ENCODE measurements around the gene TRIM2.

Gene TRIM2

DNA sequence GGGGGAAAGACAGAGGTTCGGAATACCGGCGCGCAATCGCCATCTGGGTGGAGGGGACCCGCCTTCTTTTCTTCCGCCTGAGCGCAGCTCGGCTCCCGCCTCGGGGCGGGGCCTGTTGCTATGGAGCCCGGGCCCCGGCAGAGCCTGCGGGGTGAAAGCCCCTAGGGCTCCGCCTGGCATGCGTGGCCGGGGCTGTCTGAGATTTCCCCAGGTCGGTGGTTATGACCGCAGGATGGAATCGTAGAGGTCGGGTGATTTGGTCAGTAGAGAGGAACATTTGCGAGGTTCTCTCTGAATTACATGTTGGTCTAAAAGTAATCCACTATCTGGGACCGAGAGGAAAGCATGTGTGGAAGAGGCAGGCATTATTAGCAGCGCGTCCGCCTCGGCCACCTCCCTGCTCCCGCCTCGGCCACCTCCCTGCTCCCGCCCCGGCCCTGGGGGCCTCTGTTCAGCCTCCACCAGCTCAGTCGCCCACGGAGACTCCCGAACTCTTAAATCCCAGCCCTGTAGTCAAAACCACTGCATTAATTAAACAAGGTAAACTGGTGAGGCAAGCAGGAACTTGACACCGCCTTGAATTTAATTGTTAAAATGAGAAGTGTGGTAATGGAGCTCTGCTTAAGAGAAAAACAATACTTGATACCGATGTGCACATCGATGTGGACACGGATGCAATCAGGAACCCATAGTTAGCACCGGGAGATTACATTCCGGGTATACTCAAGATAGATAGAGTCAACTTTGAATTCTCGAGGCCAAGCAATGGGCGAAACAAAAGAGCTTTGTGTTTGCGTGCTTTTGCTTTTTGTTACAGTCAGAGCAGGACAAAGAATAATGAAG lies 45.2 kb downstream of the TRIM2 start:
- no peak for DNase-seq (ENCODE audit: low read depth, low spot score)
- no peaks in the 10 kb centered on the region for H3K9me3 ChIP-seq (ENCODE audit: insufficient read depth, low read length)
- no peaks in the 10 kb centered on the region for H3K36me3 ChIP-seq (ENCODE audit: insufficient read depth, insufficient read length, low read length)
- H3K27me3 ChIP-seq (ENCODE audit: insufficient read depth, insufficient read length), result no peaks in the 10 kb centered on the region
- peak overlapping the region; percentile 77 for H3K9ac ChIP-seq (ENCODE audit: insufficient read length, low read depth)
- peak overlapping the region; percentile 43 for H3K4me3 ChIP-seq (ENCODE audit: insufficient read length, low read depth)
- H3K4me1 ChIP-seq (ENCODE audit: insufficient read depth, insufficient read length), result peaks cover 5% of the 10 kb centered on the region
- no peak for TF ChIP-seq SUZ12 (IDR thresholded peaks at IDR 0.05; ENCODE audit: extremely low read depth, insufficient read depth, insufficient read length)
- no peak for TF ChIP-seq ZNF274 (IDR thresholded peaks at IDR 0.05; ENCODE audit: low read depth, low read length)
- no peak for TF ChIP-seq YY1 (IDR thresholded peaks at IDR 0.05; ENCODE audit: insufficient read depth, insufficient read length)

- TF ChIP-seq YY1 (IDR thresholded peaks at IDR 0.05; ENCODE audit: insufficient read depth, insufficient read length), result no peak
- no peak for TF ChIP-seq ZNF274 (IDR thresholded peaks at IDR 0.05; ENCODE audit: low read depth, low read length)
- no peak for TF ChIP-seq SUZ12 (IDR thresholded peaks at IDR 0.05; ENCODE audit: extremely low read depth, insufficient read depth, insufficient read length)
- H3K4me3 ChIP-seq (ENCODE audit: insufficient read length, low read depth), result no peak overlapping the region
- no peak for DNase-seq (ENCODE audit: low read depth, low spot score)
- H3K4me1 ChIP-seq (ENCODE audit: insufficient read depth, insufficient read length), result peaks cover 3% of the 10 kb centered on the region
- H3K27me3 ChIP-seq (ENCODE audit: insufficient read depth, insufficient read length), result no peaks in the 10 kb centered on the region
- H3K36me3 ChIP-seq (ENCODE audit: insufficient read depth, insufficient read length, low read length), result no peaks in the 10 kb centered on the region
- no peak overlapping the region for H3K9ac ChIP-seq (ENCODE audit: insufficient read length, low read depth)
- no peaks in the 10 kb centered on the region for H3K9me3 ChIP-seq (ENCODE audit: insufficient read depth, low read length)
These were observed 47.9 kb downstream of the TRIM2 start for GRCh38 chr4:153252122-153252521.

DNA sequence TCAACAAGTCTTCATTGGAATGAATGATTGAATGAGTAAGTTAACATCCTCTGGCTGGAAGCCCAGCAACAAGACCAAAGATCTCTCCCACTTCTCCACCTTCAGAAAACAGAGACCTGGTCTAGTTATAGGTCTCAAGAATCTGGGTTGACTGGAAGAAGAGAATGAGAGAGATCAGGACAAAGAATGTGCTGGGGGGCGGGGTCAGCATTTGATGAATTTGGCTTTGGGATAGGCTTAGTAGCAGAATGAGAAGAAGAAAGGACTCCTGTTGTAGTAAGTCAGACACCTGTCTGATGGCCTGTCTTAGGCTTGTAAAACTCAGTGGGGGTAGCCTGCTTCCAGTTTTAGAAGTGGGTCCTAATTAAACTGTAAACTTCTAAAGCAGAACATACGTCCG lies 51.0 kb downstream of the TRIM2 start:
- no peak overlapping the region for H3K9ac ChIP-seq (ENCODE audit: insufficient read length, low read depth)
- H3K27me3 ChIP-seq (ENCODE audit: insufficient read depth, insufficient read length), result no peaks in the 10 kb centered on the region
- no peak for TF ChIP-seq ZNF274 (IDR thresholded peaks at IDR 0.05; ENCODE audit: low read depth, low read length)
- no peak for TF ChIP-seq SUZ12 (IDR thresholded peaks at IDR 0.05; ENCODE audit: extremely low read depth, insufficient read depth, insufficient read length)
- no peak for TF ChIP-seq YY1 (IDR thresholded peaks at IDR 0.05; ENCODE audit: insufficient read depth, insufficient read length)
- no peaks in the 10 kb centered on the region for H3K36me3 ChIP-seq (ENCODE audit: insufficient read depth, insufficient read length, low read length)
- peaks cover 3% of the 10 kb centered on the region for H3K4me1 ChIP-seq (ENCODE audit: insufficient read depth, insufficient read length)
- H3K9me3 ChIP-seq (ENCODE audit: insufficient read depth, low read length), result no peaks in the 10 kb centered on the region
- H3K4me3 ChIP-seq (ENCODE audit: insufficient read length, low read depth), result no peak overlapping the region
- no peak for DNase-seq (ENCODE audit: low read depth, low spot score)

- no peaks in the 10 kb centered on the region for H3K36me3 ChIP-seq (ENCODE audit: insufficient read depth, insufficient read length, low read length)
- DNase-seq (ENCODE audit: low read depth, low spot score), result no peak
- no peaks in the 10 kb centered on the region for H3K27me3 ChIP-seq (ENCODE audit: insufficient read depth, insufficient read length)
- TF ChIP-seq SUZ12 (IDR thresholded peaks at IDR 0.05; ENCODE audit: extremely low read depth, insufficient read depth, insufficient read length) (no peak), ZNF274 (IDR thresholded peaks at IDR 0.05; ENCODE audit: low read depth, low read length) (no peak), YY1 (IDR thresholded peaks at IDR 0.05; ENCODE audit: insufficient read depth, insufficient read length) (no peak)
- H3K9me3 ChIP-seq (ENCODE audit: insufficient read depth, low read length), result peaks cover 7% of the 10 kb centered on the region; the same call in 1 of the 2 replicates
- peak overlapping the region; percentile 66 for H3K9ac ChIP-seq (ENCODE audit: insufficient read length, low read depth)
- H3K4me1 ChIP-seq (ENCODE audit: insufficient read depth, insufficient read length), result no peaks in the 10 kb centered on the region
- peak overlapping the region; percentile 32 for H3K4me3 ChIP-seq (ENCODE audit: insufficient read length, low read depth)
These were observed 52.9 kb downstream of the TRIM2 start for GRCh38 chr4:153257151-153257620.

DNA sequence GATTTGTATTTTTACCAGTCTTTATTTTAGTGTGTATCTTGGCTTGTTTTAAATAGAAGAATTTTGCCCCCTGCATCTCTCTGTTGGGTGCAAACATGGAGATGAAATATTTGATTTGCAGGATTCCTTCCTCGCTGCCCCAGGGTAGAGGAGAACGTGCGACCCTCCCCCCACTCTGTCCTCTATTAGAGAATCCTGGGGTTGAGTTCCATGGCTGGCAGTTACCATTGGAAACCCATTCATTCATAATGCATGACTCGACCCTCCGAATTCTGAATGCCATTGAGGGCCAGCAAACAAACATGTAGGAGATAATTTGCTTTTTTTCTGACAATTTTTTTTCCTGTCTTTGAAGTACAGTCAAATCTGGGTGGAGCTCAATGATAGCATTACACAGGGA lies 53.7 kb downstream of the TRIM2 start:
- peak overlapping the region; percentile 32 for H3K4me3 ChIP-seq (ENCODE audit: insufficient read length, low read depth)
- peak overlapping the region; percentile 51 for H3K9ac ChIP-seq (ENCODE audit: insufficient read length, low read depth)
- H3K27me3 ChIP-seq (ENCODE audit: insufficient read depth, insufficient read length), result no peaks in the 10 kb centered on the region
- no peak for DNase-seq (ENCODE audit: low read depth, low spot score)
- H3K36me3 ChIP-seq (ENCODE audit: insufficient read depth, insufficient read length, low read length), result no peaks in the 10 kb centered on the region
- no peaks in the 10 kb centered on the region for H3K4me1 ChIP-seq (ENCODE audit: insufficient read depth, insufficient read length)
- TF ChIP-seq SUZ12 (IDR thresholded peaks at IDR 0.05; ENCODE audit: extremely low read depth, insufficient read depth, insufficient read length) (no peak), ZNF274 (IDR thresholded peaks at IDR 0.05; ENCODE audit: low read depth, low read length) (no peak), YY1 (IDR thresholded peaks at IDR 0.05; ENCODE audit: insufficient read depth, insufficient read length) (no peak)
- peaks cover 10% of the 10 kb centered on the region; the same call in 1 of the 2 replicates for H3K9me3 ChIP-seq (ENCODE audit: insufficient read depth, low read length)

GRCh38 chr4:153258750-153259149 lies 54.5 kb downstream of the TRIM2 start:
- H3K27me3 ChIP-seq (ENCODE audit: insufficient read depth, insufficient read length), result no peaks in the 10 kb centered on the region
- H3K9ac ChIP-seq (ENCODE audit: insufficient read length, low read depth), result peak overlapping the region; percentile 46
- H3K4me1 ChIP-seq (ENCODE audit: insufficient read depth, insufficient read length), result no peaks in the 10 kb centered on the region
- H3K9me3 ChIP-seq (ENCODE audit: insufficient read depth, low read length), result peaks cover 10% of the 10 kb centered on the region; the same call in 1 of the 2 replicates
- DNase-seq (ENCODE audit: low read depth, low spot score), result no peak
- peaks cover 3% of the 10 kb centered on the region for H3K36me3 ChIP-seq (ENCODE audit: insufficient read depth, insufficient read length, low read length)
- no peak for TF ChIP-seq SUZ12 (IDR thresholded peaks at IDR 0.05; ENCODE audit: extremely low read depth, insufficient read depth, insufficient read length)
- TF ChIP-seq YY1 (IDR thresholded peaks at IDR 0.05; ENCODE audit: insufficient read depth, insufficient read length), result no peak
- no peak for TF ChIP-seq ZNF274 (IDR thresholded peaks at IDR 0.05; ENCODE audit: low read depth, low read length)
- H3K4me3 ChIP-seq (ENCODE audit: insufficient read length, low read depth), result peak overlapping the region; percentile 32

DNA sequence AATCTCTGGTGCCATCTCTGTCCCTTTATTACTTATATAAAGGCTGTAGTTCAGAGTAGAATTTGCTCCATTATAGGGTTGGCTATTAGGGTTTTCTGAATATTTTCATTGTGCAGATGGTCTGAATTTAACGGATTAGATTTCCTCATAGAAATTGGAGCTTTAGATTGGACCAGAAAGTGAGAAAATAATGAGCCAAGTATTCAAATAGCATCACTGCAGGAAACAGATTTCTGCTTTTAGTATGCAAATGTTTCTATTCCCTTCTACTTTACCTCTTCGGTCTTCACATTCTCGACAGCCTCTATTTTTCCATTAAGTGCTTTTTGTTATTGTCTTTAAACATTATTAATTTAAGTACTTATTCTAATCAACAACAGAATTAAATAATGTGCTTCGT lies 55.4 kb downstream of the TRIM2 start:
- Histone ChIP-seq H3K4me3 (ENCODE audit: insufficient read length, low read depth) (no peak overlapping the region), H3K27me3 (ENCODE audit: insufficient read depth, insufficient read length) (no peaks in the 10 kb centered on the region), H3K4me1 (ENCODE audit: insufficient read depth, insufficient read length) (no peaks in the 10 kb centered on the region), H3K9me3 (ENCODE audit: insufficient read depth, low read length) (peaks cover 10% of the 10 kb centered on the region; the same call in 1 of the 2 replicates), H3K9ac (ENCODE audit: insufficient read length, low read depth) (no peak overlapping the region), H3K36me3 (ENCODE audit: insufficient read depth, insufficient read length, low read length) (peaks cover 3% of the 10 kb centered on the region)
- no peak for DNase-seq (ENCODE audit: low read depth, low spot score)
- TF ChIP-seq ZNF274 (IDR thresholded peaks at IDR 0.05; ENCODE audit: low read depth, low read length), result no peak
- TF ChIP-seq YY1 (IDR thresholded peaks at IDR 0.05; ENCODE audit: insufficient read depth, insufficient read length), result no peak
- no peak for TF ChIP-seq SUZ12 (IDR thresholded peaks at IDR 0.05; ENCODE audit: extremely low read depth, insufficient read depth, insufficient read length)
